GM21360 (cell line): ENCODE data around the gene EBF4.

Experiments
- ATAC-seq: cut with Tn5 transposase; IDR thresholded peaks from one replicate; pipeline ENCODE4 v1.9.1; 2021; ENCODE audit warnings: mild to moderate bottlenecking, moderate library complexity; ENCODE audit not compliant: unreplicated experiment

The EBF4 gene

GRCh38 chr20:2793471-2793870 lies 100.9 kb downstream of the EBF4 start:
- no peak for ATAC-seq

- no peak for ATAC-seq
These were observed 101.7 kb downstream of the EBF4 start for GRCh38 chr20:2794202-2794748.

DNA sequence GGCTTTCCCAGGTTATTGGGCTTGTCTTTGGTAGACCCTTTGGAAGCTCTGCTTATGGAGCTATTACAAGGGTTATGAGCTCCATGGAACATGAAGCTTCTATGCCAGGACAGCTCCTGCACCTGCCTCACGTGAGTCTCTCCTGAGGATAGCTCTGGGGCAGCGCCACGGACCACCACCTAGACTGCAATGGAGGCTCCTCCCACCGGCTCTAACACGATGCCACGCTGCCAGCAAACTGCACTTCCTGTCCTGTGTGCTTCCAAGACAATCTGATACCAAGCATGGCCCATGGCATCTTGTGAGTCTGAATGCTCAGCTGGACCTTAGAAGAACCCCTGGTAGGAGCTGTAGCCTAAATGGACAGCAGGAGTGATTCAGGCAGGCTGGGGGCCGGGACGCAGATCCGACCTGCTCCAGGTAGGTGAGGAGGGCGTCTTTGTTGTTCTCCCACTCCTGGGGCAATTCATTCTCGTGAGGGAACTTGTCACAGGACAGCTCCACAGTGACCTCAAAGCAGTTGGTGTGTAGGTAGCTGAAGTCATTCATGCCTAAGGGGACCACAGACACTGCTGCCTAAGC lies 102.4 kb downstream of the EBF4 start:
- ATAC-seq = no peak

GRCh38 chr20:2795451-2795850 lies 102.9 kb downstream of the EBF4 start:
- no peak for ATAC-seq

GRCh38 chr20:2796011-2796660 lies 103.6 kb downstream of the EBF4 start:
- ATAC-seq = no peak

GRCh38 chr20:2797136-2797983 lies 104.8 kb downstream of the EBF4 start:
- no peak for ATAC-seq

DNA sequence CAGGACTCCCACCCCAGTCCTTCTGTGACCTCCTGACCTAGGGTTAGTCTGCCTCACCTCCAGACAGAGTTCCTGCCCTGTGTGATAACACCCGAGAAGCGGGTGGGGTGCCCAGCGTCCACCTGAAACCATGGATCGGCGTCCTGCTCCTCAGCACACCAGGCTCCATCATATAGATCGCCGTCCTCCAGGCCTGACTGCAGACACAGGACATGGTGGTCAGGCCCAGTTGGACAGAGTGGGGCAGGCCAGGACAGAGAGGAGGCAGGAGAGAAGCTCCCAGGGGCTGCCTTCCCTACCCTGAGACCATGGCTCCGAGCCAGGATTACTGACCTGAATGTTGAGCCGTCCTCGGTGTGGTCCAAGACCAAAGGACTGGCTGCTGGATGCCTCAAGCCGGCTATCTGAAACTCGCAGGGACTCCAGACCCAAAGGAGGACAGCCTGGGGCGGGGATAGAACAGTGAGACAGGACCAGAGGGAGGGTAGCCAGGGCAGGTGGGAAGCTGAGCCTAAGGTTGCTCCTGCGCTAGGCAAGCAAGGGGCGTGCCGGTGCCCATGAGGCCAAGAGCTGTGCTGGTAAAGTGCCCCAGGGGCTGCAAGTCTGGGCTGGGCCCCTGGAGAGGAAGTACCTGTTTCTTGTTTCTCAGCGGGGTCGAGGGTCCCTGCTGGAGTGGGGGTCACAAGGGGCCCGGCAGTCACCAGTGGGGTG lies 105.7 kb downstream of the EBF4 start:
- ATAC-seq = no peak

- ATAC-seq = no peak
These were observed 106.2 kb downstream of the EBF4 start for GRCh38 chr20:2798814-2799213.

DNA sequence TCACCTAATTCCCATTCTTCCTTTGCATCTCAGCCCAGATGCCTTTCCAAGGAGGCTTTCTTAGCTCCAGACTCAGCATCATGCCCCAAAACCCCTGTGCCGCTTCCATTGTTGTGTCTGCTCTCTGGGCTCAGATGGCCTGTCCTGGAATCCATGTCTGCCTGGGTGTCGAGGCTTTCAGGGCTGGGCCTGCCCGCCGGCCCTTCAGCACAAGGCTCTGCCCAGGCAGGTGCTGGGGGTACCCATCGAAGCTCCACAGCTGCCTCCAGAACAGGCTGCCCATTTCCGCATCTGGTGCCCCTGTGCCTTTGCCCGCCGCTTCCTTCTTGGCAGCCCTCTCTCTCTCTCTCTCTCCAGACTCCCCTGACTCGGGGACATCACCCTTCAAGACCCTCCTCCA lies 106.7 kb downstream of the EBF4 start:
- no peak for ATAC-seq

GRCh38 chr20:2799688-2800520 lies 107.3 kb downstream of the EBF4 start:
- no peak for ATAC-seq

GRCh38 chr20:2800521-2801285 lies 108.1 kb downstream of the EBF4 start, which contains the start of gene CPXM1:
Gene CPXM1 (minus strand): TSS chr20:2800627. CDS start chr20:2800572, 55 bp downstream.
- no peak for ATAC-seq

DNA sequence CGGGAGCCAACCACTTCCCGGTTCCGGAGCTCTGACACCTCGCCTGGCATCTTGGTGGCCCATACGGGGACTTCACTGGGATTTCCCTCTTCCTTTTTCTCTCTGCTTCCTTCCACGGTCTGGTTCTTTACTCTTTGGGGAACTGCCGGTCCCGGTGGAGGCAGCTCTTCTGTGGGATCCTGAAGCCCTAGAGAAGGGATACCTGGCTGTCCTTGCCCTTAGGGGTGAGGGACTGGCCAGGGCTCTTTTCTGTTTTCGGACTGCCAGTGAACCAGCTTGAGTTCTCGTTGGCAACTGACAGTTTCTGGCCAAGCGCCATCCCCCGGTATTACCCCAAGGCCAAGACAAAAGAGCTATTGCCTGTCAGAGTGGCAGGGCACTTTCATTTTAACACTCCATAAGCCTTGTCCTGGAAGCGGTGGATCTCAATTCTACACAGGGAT lies 108.7 kb downstream of the EBF4 start:
- ATAC-seq = no peak

- no peak for ATAC-seq
These were observed 111.7 kb downstream of the EBF4 start for GRCh38 chr20:2804041-2804828.

DNA sequence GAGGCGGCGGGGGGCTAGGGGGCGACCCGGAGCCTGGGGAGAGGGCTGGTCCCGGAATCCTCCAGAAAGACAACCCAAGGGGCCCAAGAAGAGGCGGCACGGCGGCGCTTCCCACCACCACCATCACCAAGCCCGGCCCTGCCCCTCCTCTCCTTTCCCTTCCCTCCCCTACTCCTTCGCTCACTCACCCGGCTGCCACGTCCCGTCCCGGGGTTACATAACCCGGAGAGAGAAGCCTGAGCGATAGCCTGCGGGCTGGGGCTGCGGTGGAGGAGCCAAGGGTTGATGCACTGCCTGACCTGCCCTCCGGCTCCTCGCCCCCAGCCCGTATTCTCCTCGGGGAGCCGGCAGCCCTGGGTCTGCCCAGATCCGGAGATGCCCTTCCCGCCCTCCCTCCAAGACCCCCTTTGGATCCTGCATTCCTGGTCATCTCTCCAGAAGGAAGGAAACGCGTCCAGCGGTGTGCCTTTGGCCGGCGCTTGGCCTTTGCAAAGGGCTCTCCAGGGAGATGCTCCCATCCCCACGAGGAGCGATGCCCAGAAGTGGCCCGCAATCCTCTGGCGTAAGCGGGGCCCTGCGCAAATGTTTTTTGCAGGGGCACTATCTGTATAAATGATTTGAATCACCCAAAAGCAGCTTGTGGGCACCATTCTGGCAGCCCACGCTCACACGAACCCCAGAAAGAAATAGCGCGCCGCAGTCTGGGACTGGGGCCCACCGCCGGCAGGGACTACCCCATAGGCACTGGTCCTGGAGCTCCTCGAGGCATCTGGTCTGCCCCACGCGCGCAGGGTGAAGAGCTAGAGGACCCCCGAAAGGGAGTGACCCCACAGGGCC lies 112.5 kb downstream of the EBF4 start:
- ATAC-seq = no peak

GRCh38 chr20:2805689-2806350 lies 113.2 kb downstream of the EBF4 start:
- ATAC-seq = no peak

DNA sequence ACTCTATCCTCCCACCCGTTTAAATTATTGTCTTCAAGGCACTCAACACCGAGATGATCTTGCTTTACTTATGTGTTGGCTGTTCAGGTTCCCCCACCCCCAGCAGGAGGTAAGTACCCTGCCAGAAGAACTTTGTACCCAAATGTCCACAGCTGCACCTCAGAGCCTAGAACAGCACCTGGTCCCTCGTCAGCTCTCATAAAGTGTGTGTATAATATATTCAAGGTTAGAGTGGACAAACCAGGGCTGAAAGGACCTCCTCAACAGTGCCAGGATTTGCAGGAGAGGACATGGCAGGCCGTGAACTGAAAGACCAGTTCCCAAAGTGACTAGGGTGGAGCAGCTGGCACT lies 113.7 kb downstream of the EBF4 start:
- ATAC-seq = no peak

DNA sequence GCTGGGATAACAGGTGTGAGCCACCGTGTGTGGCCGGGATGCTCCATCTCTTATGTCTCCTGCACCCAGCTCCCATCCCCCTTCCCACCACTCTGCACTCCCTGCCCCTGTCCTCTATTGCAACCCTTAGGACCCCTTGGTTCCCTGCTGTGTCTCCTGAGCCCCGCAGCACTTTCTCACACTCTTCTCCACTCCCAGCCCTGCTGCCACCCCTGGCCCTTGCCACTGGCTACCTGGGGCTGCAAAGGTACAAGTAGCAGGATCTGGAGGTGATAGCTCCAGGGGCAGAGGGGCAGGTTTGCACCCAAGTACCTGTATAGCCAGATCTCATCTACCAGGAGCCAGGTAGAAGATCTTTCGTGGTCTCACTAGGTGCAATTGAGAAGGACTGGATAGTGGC lies 114.4 kb downstream of the EBF4 start:
- ATAC-seq = no peak
